Measurements from ENCODE around the gene ZNG1A. TPM values are rescaled to one million over a fixed set of nuclear protein-coding genes. Genes with fewer than 3 reads are reported as not detected.
"Not testable (repeated sequence)": the region's sequence is repeated elsewhere in the genome, so short reads cannot be mapped to it uniquely, and the experiment has no call there.

The ZNG1A gene
- total and polyA plus RNA-seq, 2 experiments from 2014 or later = 70.3 to 180 TPM

GRCh38 chr9:94323-94722 is 84.5 kb downstream of the ZNG1A start:
- not testable (repeated sequence) for H3K36me3 ChIP-seq (ENCODE audit: insufficient read depth); H3K4me1 ChIP-seq (ENCODE audit: insufficient read depth); H3K27ac ChIP-seq (ENCODE audit: low read depth); DNase-seq (ENCODE audit: low spot score); ATAC-seq; H3K27me3 Mint-ChIP-seq (ENCODE audit: insufficient read depth, low read depth, poor library complexity); H3K9me2 ChIP-seq (ENCODE audit: insufficient read depth); H3K27me3 ChIP-seq (ENCODE audit: insufficient read depth); H2AFZ ChIP-seq; H3K9me3 Mint-ChIP-seq; H3K4me1 Mint-ChIP-seq; H3K36me3 Mint-ChIP-seq (ENCODE audit: low read depth); H4K20me1 ChIP-seq (replicated peaks; ENCODE audit: insufficient read depth); H3K4me3 ChIP-seq; H3K4me3 Mint-ChIP-seq; H3K27ac Mint-ChIP-seq; H3F3A ChIP-seq (replicated peaks; ENCODE audit: low read depth); H3K79me2 ChIP-seq (replicated peaks; ENCODE audit: insufficient read depth); H3K4me2 ChIP-seq

GRCh38 chr9:93909-94308 is 84.9 kb downstream of the ZNG1A start:
- not testable (repeated sequence) for H3K36me3 ChIP-seq (ENCODE audit: insufficient read depth); H3K27ac Mint-ChIP-seq; H3K9me2 ChIP-seq (ENCODE audit: insufficient read depth); H3K4me3 ChIP-seq; H3K27ac ChIP-seq (ENCODE audit: low read depth); H2AFZ ChIP-seq; H3K4me2 ChIP-seq; ATAC-seq; H3K36me3 Mint-ChIP-seq (ENCODE audit: low read depth); DNase-seq (ENCODE audit: low spot score); H3K4me1 ChIP-seq (ENCODE audit: insufficient read depth); H3K9me3 Mint-ChIP-seq; H3K27me3 ChIP-seq (ENCODE audit: insufficient read depth); H3K4me3 Mint-ChIP-seq; H4K20me1 ChIP-seq (replicated peaks; ENCODE audit: insufficient read depth); H3F3A ChIP-seq (replicated peaks; ENCODE audit: low read depth); H3K4me1 Mint-ChIP-seq; H3K79me2 ChIP-seq (replicated peaks; ENCODE audit: insufficient read depth); H3K27me3 Mint-ChIP-seq (ENCODE audit: insufficient read depth, low read depth, poor library complexity)

- H3K4me2 ChIP-seq; H3K79me2 ChIP-seq (replicated peaks; ENCODE audit: insufficient read depth); H2AFZ ChIP-seq; H3F3A ChIP-seq (replicated peaks; ENCODE audit: low read depth); H3K27me3 ChIP-seq (ENCODE audit: insufficient read depth); H3K9me2 ChIP-seq (ENCODE audit: insufficient read depth); H3K27me3 Mint-ChIP-seq (ENCODE audit: insufficient read depth, low read depth, poor library complexity); H3K4me3 ChIP-seq; ATAC-seq; H4K20me1 ChIP-seq (replicated peaks; ENCODE audit: insufficient read depth); H3K4me3 Mint-ChIP-seq; H3K27ac Mint-ChIP-seq; H3K9me3 Mint-ChIP-seq; H3K36me3 ChIP-seq (ENCODE audit: insufficient read depth); DNase-seq (ENCODE audit: low spot score); H3K27ac ChIP-seq (ENCODE audit: low read depth); H3K4me1 ChIP-seq (ENCODE audit: insufficient read depth); H3K4me1 Mint-ChIP-seq; H3K36me3 Mint-ChIP-seq (ENCODE audit: low read depth): not testable (repeated sequence)
Measured at GRCh38 chr9:90851-91250, 88.0 kb downstream of the ZNG1A start.

DNA sequence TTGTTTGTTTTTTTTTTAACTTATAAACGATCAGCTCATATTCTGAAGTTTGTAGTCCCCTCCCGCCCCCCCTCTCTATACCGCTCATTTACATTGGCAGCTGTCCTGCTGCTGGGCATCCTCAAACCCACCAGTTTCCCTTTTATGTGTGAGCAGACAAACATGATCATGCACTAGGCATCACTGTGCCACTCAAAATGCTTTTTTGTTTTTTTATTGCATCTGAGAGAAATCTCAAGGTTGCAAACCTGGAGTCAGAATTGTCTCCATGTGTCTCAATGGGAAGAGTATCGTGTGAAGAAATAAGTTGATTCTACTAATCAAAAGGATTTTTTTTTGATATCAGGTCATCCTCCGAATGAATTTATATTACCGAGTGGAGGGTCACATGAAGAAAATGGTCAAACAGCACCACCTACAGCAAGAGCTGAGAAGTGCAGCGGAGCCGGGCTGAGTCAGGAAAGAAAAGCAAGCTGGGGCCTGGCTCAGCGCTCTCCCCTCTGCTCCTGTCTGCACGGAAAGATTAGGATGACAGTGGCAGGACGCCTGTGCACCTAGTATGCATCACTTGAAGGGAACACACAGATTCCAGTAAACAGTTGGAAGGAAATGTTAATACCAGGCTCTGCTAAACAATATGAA is 90.3 kb downstream of the ZNG1A start:
- not testable (repeated sequence) for H2AFZ ChIP-seq; H3F3A ChIP-seq (replicated peaks; ENCODE audit: low read depth); H3K36me3 Mint-ChIP-seq (ENCODE audit: low read depth); H3K4me1 ChIP-seq (ENCODE audit: insufficient read depth); H3K4me2 ChIP-seq; H3K27me3 Mint-ChIP-seq (ENCODE audit: insufficient read depth, low read depth, poor library complexity); DNase-seq (ENCODE audit: low spot score); H3K36me3 ChIP-seq (ENCODE audit: insufficient read depth); H3K9me2 ChIP-seq (ENCODE audit: insufficient read depth); H3K27ac Mint-ChIP-seq; H3K27ac ChIP-seq (ENCODE audit: low read depth); H4K20me1 ChIP-seq (replicated peaks; ENCODE audit: insufficient read depth); H3K4me1 Mint-ChIP-seq; H3K4me3 Mint-ChIP-seq; H3K4me3 ChIP-seq; H3K9me3 Mint-ChIP-seq; H3K79me2 ChIP-seq (replicated peaks; ENCODE audit: insufficient read depth)
- TF ChIP-seq CTCF (conservative IDR thresholded peaks at IDR 0.05; ENCODE audit: low read depth in 2 of 2) = peak in 1 of 2 experiments; percentile 19; a peak in 1 of 4 replicates
- peak; percentile 92 for ATAC-seq
- H3K27me3 ChIP-seq (ENCODE audit: insufficient read depth) = peaks cover 12% of the 10 kb centered on the region; the same call in 1 of the 2 replicates

DNA sequence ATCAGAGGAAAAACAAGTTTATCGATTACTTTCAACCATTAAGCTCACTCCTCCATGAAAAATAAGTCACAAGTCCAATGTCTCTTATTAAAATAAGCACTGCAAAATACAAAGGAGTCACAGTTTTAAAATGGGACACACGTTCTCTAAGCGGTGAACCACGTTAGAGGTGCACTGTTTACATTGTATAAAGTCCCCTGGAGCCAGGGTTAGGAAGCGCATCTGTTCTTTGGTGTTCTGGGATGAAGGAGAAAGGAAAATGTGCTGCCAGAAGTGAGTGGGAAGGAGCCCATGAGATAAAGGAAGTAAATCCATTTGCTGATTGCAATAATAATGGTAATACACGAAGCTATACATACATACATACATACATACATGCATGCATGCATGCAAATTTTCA is 91.0 kb downstream of the ZNG1A start:
- H2AFZ ChIP-seq; H3K27ac ChIP-seq (ENCODE audit: low read depth); H4K20me1 ChIP-seq (replicated peaks; ENCODE audit: insufficient read depth); H3K4me3 Mint-ChIP-seq; H3K27ac Mint-ChIP-seq; H3F3A ChIP-seq (replicated peaks; ENCODE audit: low read depth); H3K27me3 Mint-ChIP-seq (ENCODE audit: insufficient read depth, low read depth, poor library complexity); H3K4me1 ChIP-seq (ENCODE audit: insufficient read depth); H3K9me2 ChIP-seq (ENCODE audit: insufficient read depth); H3K79me2 ChIP-seq (replicated peaks; ENCODE audit: insufficient read depth); H3K36me3 Mint-ChIP-seq (ENCODE audit: low read depth); H3K9me3 Mint-ChIP-seq; DNase-seq (ENCODE audit: low spot score); H3K4me2 ChIP-seq; H3K36me3 ChIP-seq (ENCODE audit: insufficient read depth); H3K4me1 Mint-ChIP-seq; H3K4me3 ChIP-seq: not testable (repeated sequence)
- peaks cover 12% of the 10 kb centered on the region; the same call in 1 of the 2 replicates for H3K27me3 ChIP-seq (ENCODE audit: insufficient read depth)
- peak; percentile 60 for ATAC-seq

DNA sequence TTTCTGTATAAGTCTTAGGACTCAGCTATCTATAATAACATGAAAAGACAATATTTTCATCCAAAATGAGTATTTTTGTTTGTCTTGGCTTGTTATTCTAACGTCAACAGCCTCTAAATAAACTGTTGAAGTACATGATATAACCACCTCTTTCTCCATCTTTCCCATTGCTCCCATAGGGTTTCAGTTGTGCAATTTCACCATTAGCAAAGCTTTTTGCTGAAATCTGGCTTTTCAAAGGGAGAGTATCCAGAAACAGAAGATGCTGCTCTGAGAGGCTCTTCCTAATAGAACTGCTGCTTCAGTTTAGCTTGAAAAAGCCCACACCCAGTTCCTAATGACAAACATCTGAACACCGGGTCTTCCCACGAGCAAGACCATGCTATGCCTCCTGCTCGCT is 91.8 kb downstream of the ZNG1A start:
- not testable (repeated sequence) for H3K4me1 Mint-ChIP-seq; ATAC-seq; H3F3A ChIP-seq (replicated peaks; ENCODE audit: low read depth); H3K27ac Mint-ChIP-seq; H4K20me1 ChIP-seq (replicated peaks; ENCODE audit: insufficient read depth); H3K4me2 ChIP-seq; H3K4me3 Mint-ChIP-seq; H2AFZ ChIP-seq; H3K79me2 ChIP-seq (replicated peaks; ENCODE audit: insufficient read depth); H3K36me3 Mint-ChIP-seq (ENCODE audit: low read depth); H3K9me2 ChIP-seq (ENCODE audit: insufficient read depth); H3K9me3 Mint-ChIP-seq; H3K27me3 Mint-ChIP-seq (ENCODE audit: insufficient read depth, low read depth, poor library complexity); H3K4me3 ChIP-seq; H3K4me1 ChIP-seq (ENCODE audit: insufficient read depth); H3K36me3 ChIP-seq (ENCODE audit: insufficient read depth); H3K27ac ChIP-seq (ENCODE audit: low read depth); DNase-seq (ENCODE audit: low spot score)
- peaks cover 12% of the 10 kb centered on the region; the same call in 1 of the 2 replicates for H3K27me3 ChIP-seq (ENCODE audit: insufficient read depth)
